Measurements from ENCODE around the gene VPS36.

- no peak for TF ChIP-seq POLR2A (IDR thresholded peaks at IDR 0.05)
- no peak for TF ChIP-seq CTCF (IDR thresholded peaks at IDR 0.05)
Observed at GRCh38 chr13:52454459-52454819, 4.0 kb upstream of the VPS36 start.
